ENCODE results near the gene TGOLN2.

GRCh38 chr2:85325466-85325811 is 2.4 kb downstream of the TGOLN2 start:
- TF ChIP-seq CTCF (IDR thresholded peaks at IDR 0.05) (no peak), POLR2A (IDR thresholded peaks at IDR 0.05) (no peak)
